ENCODE results near the gene SEL1L. TPM values are rescaled to one million over a fixed set of nuclear protein-coding genes. Genes with fewer than 3 reads are reported as not detected.

The SEL1L gene
- total and polyA plus RNA-seq, 4 donors = 13.2 to 101 (median 49.2) TPM

GRCh38 chr14:81435391-81436295 lies 98.0 kb downstream of the SEL1L start:
- Histone ChIP-seq H3K27me3 (ENCODE audit: control insufficient read depth in 3 of 3, insufficient read depth in 3 of 3, low read length in 2 of 3) (peaks cover 0 to 35% (median 23%) of the 10 kb centered on the region in 3 donors), H3K36me3 (ENCODE audit: control insufficient read depth in 4 of 4, insufficient read depth in 4 of 4, low read length in 4 of 4) (no peaks in the 10 kb centered on the region), H3K4me3 (peak overlapping the region; percentile 35), H3K27ac (ENCODE audit: low read depth in 1 of 2, low read length in 1 of 2) (peak overlapping the region in 1 of 2 donors; percentile 17), H3K9ac (ENCODE audit: insufficient read depth in 1 of 2, low read length in 2 of 2) (no peak overlapping the region), H3K9me3 (ENCODE audit: control insufficient read depth in 4 of 4, insufficient read depth in 3 of 4, low read length in 3 of 4) (no peaks in the 10 kb centered on the region), H3K4me1 (ENCODE audit: control insufficient read depth in 5 of 5, insufficient read depth in 5 of 5, low read length in 5 of 5) (peaks cover 0 to 13% (median 10%) of the 10 kb centered on the region in 5 donors)
- TF ChIP-seq CTCF (IDR thresholded peaks at IDR 0.05; ENCODE audit: control extremely low read depth, extremely low read depth) = no peak
- 1% methylated on average over 65 to 73 of the region's 73 CpGs for WGBS, 2 donors
- ATAC-seq (ENCODE audit: insufficient read depth, low FRiP score) (peak; percentile 55), DNase-seq (peak; percentile 73 to 79 (median 78))

GRCh38 chr14:81435048-81435390 lies 98.6 kb downstream of the SEL1L start:
- ATAC-seq (ENCODE audit: insufficient read depth, low FRiP score) (no peak), DNase-seq (no peak)
- peaks cover 0 to 16% (median 10%) of the 10 kb centered on the region in 5 donors for H3K4me1 ChIP-seq (ENCODE audit: control insufficient read depth in 5 of 5, insufficient read depth in 5 of 5, low read length in 5 of 5)
- WGBS, 2 donors = 20 to 27% methylated on average over 6 of the region's 6 CpGs
- H3K36me3 ChIP-seq (ENCODE audit: control insufficient read depth in 4 of 4, insufficient read depth in 4 of 4, low read length in 4 of 4) = no peaks in the 10 kb centered on the region
- TF ChIP-seq CTCF (IDR thresholded peaks at IDR 0.05; ENCODE audit: control extremely low read depth, extremely low read depth) = no peak
- peak overlapping the region; percentile 1 for H3K4me3 ChIP-seq
- H3K27me3 ChIP-seq (ENCODE audit: control insufficient read depth in 3 of 3, insufficient read depth in 3 of 3, low read length in 2 of 3) = peaks cover 0 to 34% (median 21%) of the 10 kb centered on the region in 3 donors
- no peak overlapping the region for H3K27ac ChIP-seq (ENCODE audit: low read depth in 1 of 2, low read length in 1 of 2)
- no peaks in the 10 kb centered on the region for H3K9me3 ChIP-seq (ENCODE audit: control insufficient read depth in 4 of 4, insufficient read depth in 3 of 4, low read length in 3 of 4)
- H3K9ac ChIP-seq (ENCODE audit: insufficient read depth in 1 of 2, low read length in 2 of 2) = no peak overlapping the region

DNA sequence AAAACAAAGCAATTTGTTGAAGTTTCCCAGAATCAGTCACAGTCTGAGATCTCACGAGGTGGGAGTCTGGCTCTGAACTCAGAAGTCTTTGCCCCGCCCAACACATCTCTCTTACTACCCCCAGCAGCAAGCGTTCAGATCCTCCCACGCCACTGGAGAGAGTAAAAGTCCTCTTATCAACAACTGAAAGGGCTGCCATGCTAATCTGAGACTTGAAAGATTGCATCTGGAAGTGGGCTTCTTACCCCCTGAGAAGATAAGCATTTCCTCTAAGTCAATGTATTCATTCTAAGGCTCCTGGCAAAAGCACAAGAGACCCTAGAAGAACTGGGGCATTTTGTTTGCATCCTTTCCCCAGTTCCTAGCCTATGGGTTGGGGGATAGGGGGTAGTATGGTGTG lies 99.4 kb downstream of the SEL1L start:
- peaks cover 0 to 16% (median 10%) of the 10 kb centered on the region in 5 donors for H3K4me1 ChIP-seq (ENCODE audit: control insufficient read depth in 5 of 5, insufficient read depth in 5 of 5, low read length in 5 of 5)
- DNase-seq (no peak), ATAC-seq (ENCODE audit: insufficient read depth, low FRiP score) (no peak)
- H3K36me3 ChIP-seq (ENCODE audit: control insufficient read depth in 4 of 4, insufficient read depth in 4 of 4, low read length in 4 of 4) = no peaks in the 10 kb centered on the region
- H3K27me3 ChIP-seq (ENCODE audit: control insufficient read depth in 3 of 3, insufficient read depth in 3 of 3, low read length in 2 of 3) = peaks cover 0 to 32% (median 21%) of the 10 kb centered on the region in 3 donors
- no peak overlapping the region for H3K27ac ChIP-seq (ENCODE audit: low read depth in 1 of 2, low read length in 1 of 2)
- no peak overlapping the region for H3K4me3 ChIP-seq
- WGBS, 2 donors = 48 to 72% methylated on average over 4 of the region's 4 CpGs
- H3K9me3 ChIP-seq (ENCODE audit: control insufficient read depth in 4 of 4, insufficient read depth in 3 of 4, low read length in 3 of 4) = no peaks in the 10 kb centered on the region
- no peak overlapping the region for H3K9ac ChIP-seq (ENCODE audit: insufficient read depth in 1 of 2, low read length in 2 of 2)
- no peak for TF ChIP-seq CTCF (IDR thresholded peaks at IDR 0.05; ENCODE audit: control extremely low read depth, extremely low read depth)

Data from lung (tissue), 12 donors.